IMR-90 (cell line): ENCODE results near the gene CWC25. TPM values are rescaled to one million over a fixed set of nuclear protein-coding genes. Genes with fewer than 3 reads are reported as not detected.
A peak's percentile ranks its signal among the peaks of the same experiment; 100 is the strongest.

Experiments used
- ATAC-seq: fragments of 200-7000 bp; cut with Tn5 transposase; 2 replicates; pipeline ENCODE4 v1.9.1; 2020; ENCODE audit warnings: low read depth, mild to moderate bottlenecking, moderate library complexity
- BruUV-seq: library from RNA; stranded (reverse); fragments of 400-500 nt; replicated peaks from 2 replicates; lab custom pipeline; 2021; lab: Mats Ljungman, UMichigan
- CTCF ChIA-PET: fragments of 300-600 bp; formaldehyde crosslinking; extraction: SDS; loops from one replicate; lab custom pipeline; 2021; ENCODE audit warnings: antibody characterized with exemption; lab: Yijun Ruan, JAX
- POLR2A ChIA-PET: fragments of 300-600 bp; sonication (Branson Sonifier 250); formaldehyde crosslinking; loops from one replicate; lab custom pipeline; 2022; ENCODE audit warnings: antibody characterized with exemption; ENCODE audit not compliant: unreplicated experiment; lab: Charles Lee
- DNase-seq: peaks from one replicate; pipeline ENCODE4 v3.0.0; 2013
- H2AFZ ChIP-seq: replicated peaks from 2 replicates; pipeline ENCODE3; 2013; ENCODE audit warnings: low read length, mild to moderate bottlenecking; ENCODE audit not compliant: poor library complexity
- H2AK5ac ChIP-seq: 2 replicates; pipeline ENCODE4 v1.6.1; 2013; ENCODE audit warnings: low read depth, low read length, inconsistent platforms
- H2AK9ac ChIP-seq: replicated peaks from 2 replicates; pipeline ENCODE3; 2013; ENCODE audit warnings: mild to moderate bottlenecking, low read depth, low read length, moderate library complexity; ENCODE audit not compliant: poor library complexity
- H2BK120ac ChIP-seq: 2 replicates; pipeline ENCODE4 v1.6.1; 2013; ENCODE audit warnings: low read depth, low read length, inconsistent platforms
- H2BK15ac ChIP-seq: 3 replicates; pipeline ENCODE4 v1.6.1; 2013; ENCODE audit warnings: low read depth, low read length, inconsistent platforms
- H2BK20ac ChIP-seq: 2 replicates; pipeline ENCODE4 v1.6.1; 2013; ENCODE audit warnings: low read depth, mild to moderate bottlenecking, inconsistent platforms, low read length, moderate library complexity
- H2BK5ac ChIP-seq: 2 replicates; pipeline ENCODE4 v1.6.1; 2013; ENCODE audit warnings: mild to moderate bottlenecking, low read depth, low read length, inconsistent platforms; ENCODE audit not compliant: poor library complexity, severe bottlenecking
- H3K14ac ChIP-seq: replicated peaks from 2 replicates; pipeline ENCODE4 v1.6.1; 2013; ENCODE audit warnings: low read depth, low read length, inconsistent platforms
- H3K18ac ChIP-seq: 2 replicates; pipeline ENCODE4 v1.6.1; 2013; ENCODE audit warnings: low read depth, low read length, control low read depth
- H3K23ac ChIP-seq: 2 replicates; pipeline ENCODE4 v1.6.1; 2013; ENCODE audit warnings: low read depth, low read length, inconsistent platforms
- H3K27ac ChIP-seq: 2 replicates; pipeline ENCODE4 v1.5.1; 2013; ENCODE audit warnings: mild to moderate bottlenecking, control low read depth, low read length; ENCODE audit not compliant: insufficient read depth
- H3K27me3 ChIP-seq: 2 replicates; pipeline ENCODE4 v1.6.1; 2013; ENCODE audit warnings: low read length; ENCODE audit not compliant: control insufficient read depth, insufficient read depth
- H3K36me3 ChIP-seq: 2 replicates; pipeline ENCODE4 v1.6.1; 2013; ENCODE audit warnings: low read length, mixed read lengths; ENCODE audit not compliant: control insufficient read depth, insufficient read depth
- H3K4ac ChIP-seq: 2 replicates; pipeline ENCODE4 v1.6.1; 2013; ENCODE audit warnings: low read depth, low read length, inconsistent platforms
- H3K4me1 ChIP-seq: 2 replicates; pipeline ENCODE4 v1.6.1; 2013; ENCODE audit warnings: low read length, mixed read lengths; ENCODE audit not compliant: control insufficient read depth, insufficient read depth
- H3K4me2 ChIP-seq: 2 replicates; pipeline ENCODE4 v1.6.1; 2013; ENCODE audit warnings: low read depth, mild to moderate bottlenecking, control low read depth, low read length, moderate library complexity
- H3K4me3 ChIP-seq: 2 replicates; pipeline ENCODE4 v1.5.1; 2013; ENCODE audit warnings: low read depth, mild to moderate bottlenecking, control low read depth, low read length, moderate library complexity; ENCODE audit not compliant: insufficient read depth
- H3K56ac ChIP-seq: 2 replicates; pipeline ENCODE4 v1.6.1; 2013; ENCODE audit warnings: low read length, inconsistent platforms; ENCODE audit not compliant: insufficient read depth; ENCODE audit errors: extremely low read depth
- H3K79me1 ChIP-seq, 2 experiments: 2 replicates each; pipeline ENCODE4 v1.6.1; 2013; ENCODE audit warnings: low read length in 2 of 2, inconsistent platforms in 1 of 2, low read depth in 1 of 2
- H3K9ac ChIP-seq: 2 replicates; pipeline ENCODE4 v1.6.1; 2013; ENCODE audit warnings: low read depth, low read length, control low read depth
- H3K9me1 ChIP-seq: 2 replicates; pipeline ENCODE4 v1.6.1; 2013; ENCODE audit warnings: low read length, inconsistent platforms; ENCODE audit not compliant: insufficient read depth
- H3K9me3 ChIP-seq: 2 replicates; pipeline ENCODE4 v1.6.1; 2013; ENCODE audit warnings: low read length; ENCODE audit not compliant: control insufficient read depth, insufficient read depth
- H4K20me1 ChIP-seq: 2 replicates; pipeline ENCODE4 v1.6.1; 2013; ENCODE audit warnings: low read length, inconsistent platforms; ENCODE audit not compliant: insufficient read depth
- H4K5ac ChIP-seq: 2 replicates; pipeline ENCODE4 v1.6.1; 2013; ENCODE audit warnings: mild to moderate bottlenecking, low read depth, low read length, control low read depth
- H4K8ac ChIP-seq, 2 experiments: 2 replicates each; pipeline ENCODE4 v1.6.1; 2013; ENCODE audit warnings: low read depth in 2 of 2, low read length in 2 of 2, control low read depth in 1 of 2, inconsistent platforms in 1 of 2
- H4K91ac ChIP-seq: 2 replicates; pipeline ENCODE4 v1.6.1; 2013; ENCODE audit warnings: low read depth, low read length, inconsistent platforms; ENCODE audit not compliant: insufficient read depth
- BHLHE40 ChIP-seq: fragments of 150-350 bp; IDR thresholded peaks from 2 replicates; pipeline ENCODE4 v1.6.1; 2016; ENCODE audit warnings: mild to moderate bottlenecking, low read depth, low read length
- CEBPB ChIP-seq: IDR thresholded peaks from 2 replicates; pipeline ENCODE4 v1.6.1; 2012; ENCODE audit warnings: low read depth, low read length, improper control_type of control experiment
- CHD1 ChIP-seq: IDR thresholded peaks from 2 replicates; pipeline ENCODE4 v1.6.1; 2012; ENCODE audit warnings: low read depth, low read length, improper control_type of control experiment
- CTCF ChIP-seq: conservative IDR thresholded peaks from 2 replicates; pipeline ENCODE4 v1.5.1; 2012; ENCODE audit warnings: mild to moderate bottlenecking, low read depth, low read length, improper control_type of control experiment
- MAZ ChIP-seq: IDR thresholded peaks from 2 replicates; pipeline ENCODE4 v1.6.1; 2012; ENCODE audit warnings: low read depth, mild to moderate bottlenecking, low read length, improper control_type of control experiment, moderate library complexity, borderline replicate concordance
- MXI1 ChIP-seq: IDR thresholded peaks from 2 replicates; pipeline ENCODE4 v1.6.1; 2012; ENCODE audit warnings: low read depth, mild to moderate bottlenecking, low read length, moderate library complexity, borderline replicate concordance
- POLR2A ChIP-seq: IDR thresholded peaks from 2 replicates; pipeline ENCODE4 v1.6.1; 2012; ENCODE audit warnings: mild to moderate bottlenecking, low read depth, low read length
- RAD21 ChIP-seq: IDR thresholded peaks from 2 replicates; pipeline ENCODE4 v1.6.1; 2012; ENCODE audit warnings: low read length, improper control_type of control experiment
- USF2 ChIP-seq: fragments of 150-350 bp; IDR thresholded peaks from 2 replicates; pipeline ENCODE4 v1.6.1; 2017; ENCODE audit warnings: mild to moderate bottlenecking, antibody characterized with exemption, low read length, low read depth
- WGBS, 2 experiments: methylation state at CpG; one replicate each; pipeline versions ENCODE4 v1.1.5 to v1.1.7; 2013; ENCODE audit warnings: missing lambda C conversion rate in 2 of 2; ENCODE audit not compliant: insufficient read length in 1 of 2; ENCODE audit errors: extremely low coverage in 2 of 2; 5-methylcytosine and 5-hydroxymethylcytosine counted together
- dilution Hi-C: fragments of 300-500 bp; cut with HindIII; formaldehyde crosslinking; loops from one replicate; pipeline ENCODE4 v1.14.3; 2018; ENCODE audit warnings: low sequenced_read_pairs; ENCODE audit not compliant: unreplicated experiment
- in situ Hi-C: fragments of 300-500 bp; cut with MboI; formaldehyde crosslinking; loops from 3 replicates; pipeline ENCODE4 v1.14.3; 2019; ENCODE audit warnings: low sequenced_read_pairs, inconsistent platforms, mixed read lengths
- intact Hi-C: fragments of 100-400 bp; cut with micrococcal nuclease; formaldehyde crosslinking; loops from 2 replicates; pipeline ENCODE4 v1.10.0; 2022
- polyA plus RNA-seq, 3 experiments: library from polyadenylated mRNA; depleted of rRNA; stranded (reverse); fragments of >200 nt; gene quantifications; 2 replicates each; pipeline ENCODE4 v1.2.3, GENCODE V29; 2012; ENCODE audit warnings: low replicate concordance in 1 of 3
- total RNA-seq: library from RNA; depleted of rRNA; stranded (reverse); fragments of >200 nt; gene quantifications from 2 replicates; pipeline ENCODE4 v1.2.3, GENCODE V29; 2012

Gene CWC25
- total and polyA plus RNA-seq, 2 of the 4 experiments (the other 2 are of a cell fraction), result 9.1 to 16.1 TPM

DNA sequence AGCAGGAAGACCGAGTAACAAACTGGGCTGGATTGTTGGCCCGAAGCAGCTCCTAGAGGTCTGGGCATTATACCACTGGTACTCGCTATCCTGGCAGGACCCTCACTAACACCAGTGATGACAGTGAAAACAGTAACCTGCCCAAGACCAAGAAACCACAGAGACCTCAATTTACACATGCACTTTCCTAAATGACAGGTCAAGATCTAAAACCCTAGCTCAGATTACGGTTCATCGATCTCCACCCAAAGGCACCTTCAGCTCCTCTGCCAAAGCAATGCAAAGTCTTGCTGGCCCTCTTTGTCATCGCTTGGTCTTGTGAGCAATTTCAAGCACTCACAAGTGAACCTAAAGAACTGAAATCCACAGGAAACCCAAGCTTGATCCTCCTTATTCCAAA is 27.3 kb downstream of the CWC25 start:
- BruUV-seq, result no TSS peak
- in situ Hi-C loops, result no loop called here
- Histone ChIP-seq H3K27ac (peak overlapping the region; percentile 30; the same call in 1 of the 2 replicates), H4K91ac (no peak overlapping the region), H3K9me3 (no peaks in the 10 kb centered on the region), H3K9ac (peak overlapping the region; percentile 69), H3K36me3 (peaks cover 21% of the 10 kb centered on the region), H3K4ac (peak overlapping the region; percentile 81; the same call in 1 of the 2 replicates), H3K23ac (peak overlapping the region; percentile 92), H3K4me1 (peaks cover 13% of the 10 kb centered on the region), H2AK5ac (peak overlapping the region; percentile 57), H3K18ac (no peak overlapping the region), H3K27me3 (no peaks in the 10 kb centered on the region), H3K14ac (peak overlapping the region; percentile 59), H4K8ac (no peak overlapping the region), H3K56ac (peak overlapping the region; percentile 35; the same call in 1 of the 2 replicates), H2BK5ac (peak overlapping the region; percentile 28), H2AFZ (no peak overlapping the region), H2BK15ac (no peak overlapping the region), H3K79me1 (peaks cover 11 to 53% of the 10 kb centered on the region in 2 experiments; a peak in 3 of 4 replicates), H3K9me1 (peaks cover 23% of the 10 kb centered on the region), H3K4me2 (peak overlapping the region; percentile 98), H2BK20ac (no peak overlapping the region), H2AK9ac (peak overlapping the region; percentile 65), H3K4me3 (peak overlapping the region; percentile 61; the same call in 1 of the 2 replicates), H4K20me1 (peaks cover 36% of the 10 kb centered on the region), H2BK120ac (no peak overlapping the region), H4K5ac (no peak overlapping the region)
- 90% methylated on average over 5 of the region's 6 CpGs; no CpG with 5 or more reads in 1 of the 2 experiments for WGBS, 2 experiments
- ChIA-PET CTCF (no interaction called here), POLR2A (no interaction called here)
- ATAC-seq (no peak), DNase-seq (peak; percentile 18)
- TF ChIP-seq CTCF (no peak), POLR2A (no peak), MAZ (no peak), USF2 (no peak), BHLHE40 (no peak), RAD21 (no peak), CEBPB (no peak), CHD1 (no peak), MXI1 (no peak)
- dilution Hi-C loops, result no loop called here
- intact Hi-C loops, result loop anchor here (5.0 kb wide), 1 partner anchor 444 kb away; no protein-coding TSS in a partner anchor
